ENCODE results near the gene IL3. TPM values are rescaled to one million over a fixed set of nuclear protein-coding genes. Genes with fewer than 3 reads are reported as not detected.

Gene IL3
- total RNA-seq, 1 donor from 2014 or later, result not detected

GRCh38 chr5:132049093-132049492 lies 11.4 kb upstream of the IL3 start:
- no peak for TF ChIP-seq CTCF (IDR thresholded peaks at IDR 0.05; ENCODE audit: partially characterized antibody, unreplicated experiment)
- peak; percentile 1 for DNase-seq
- Mint-ChIP-seq H3K27ac (ENCODE audit: unreplicated experiment) (no peak overlapping the region), H3K4me3 (ENCODE audit: unreplicated experiment) (no peak overlapping the region), H3K36me3 (ENCODE audit: unreplicated experiment) (no peaks in the 10 kb centered on the region), H3K4me1 (ENCODE audit: low read depth, unreplicated experiment) (peaks cover 12% of the 10 kb centered on the region), H3K9me3 (ENCODE audit: unreplicated experiment) (no peaks in the 10 kb centered on the region), H3K27me3 (ENCODE audit: unreplicated experiment) (peaks cover 11% of the 10 kb centered on the region)

GRCh38 chr5:132049559-132049958 lies 10.9 kb upstream of the IL3 start:
- no peak for TF ChIP-seq CTCF (IDR thresholded peaks at IDR 0.05; ENCODE audit: partially characterized antibody, unreplicated experiment)
- Mint-ChIP-seq H3K36me3 (ENCODE audit: unreplicated experiment) (no peaks in the 10 kb centered on the region), H3K9me3 (ENCODE audit: unreplicated experiment) (no peaks in the 10 kb centered on the region), H3K27me3 (ENCODE audit: unreplicated experiment) (peaks cover 11% of the 10 kb centered on the region), H3K4me1 (ENCODE audit: low read depth, unreplicated experiment) (peaks cover 12% of the 10 kb centered on the region), H3K27ac (ENCODE audit: unreplicated experiment) (no peak overlapping the region), H3K4me3 (ENCODE audit: unreplicated experiment) (no peak overlapping the region)
- DNase-seq, result peak; percentile 2

GRCh38 chr5:132050136-132050535 lies 10.3 kb upstream of the IL3 start:
- peak; percentile 8 for DNase-seq
- Mint-ChIP-seq H3K9me3 (ENCODE audit: unreplicated experiment) (no peaks in the 10 kb centered on the region), H3K4me3 (ENCODE audit: unreplicated experiment) (no peak overlapping the region), H3K27me3 (ENCODE audit: unreplicated experiment) (peaks cover 11% of the 10 kb centered on the region), H3K4me1 (ENCODE audit: low read depth, unreplicated experiment) (peaks cover 12% of the 10 kb centered on the region), H3K36me3 (ENCODE audit: unreplicated experiment) (no peaks in the 10 kb centered on the region), H3K27ac (ENCODE audit: unreplicated experiment) (no peak overlapping the region)
- no peak for TF ChIP-seq CTCF (IDR thresholded peaks at IDR 0.05; ENCODE audit: partially characterized antibody, unreplicated experiment)

GRCh38 chr5:132050661-132051552 lies 9.5 kb upstream of the IL3 start:
- Mint-ChIP-seq H3K36me3 (ENCODE audit: unreplicated experiment) (no peaks in the 10 kb centered on the region), H3K27me3 (ENCODE audit: unreplicated experiment) (peaks cover 11% of the 10 kb centered on the region), H3K9me3 (ENCODE audit: unreplicated experiment) (no peaks in the 10 kb centered on the region), H3K4me3 (ENCODE audit: unreplicated experiment) (peak overlapping the region; percentile 45), H3K27ac (ENCODE audit: unreplicated experiment) (peak overlapping the region; percentile 33), H3K4me1 (ENCODE audit: low read depth, unreplicated experiment) (peaks cover 12% of the 10 kb centered on the region)
- DNase-seq, result peak; percentile 34
- no peak for TF ChIP-seq CTCF (IDR thresholded peaks at IDR 0.05; ENCODE audit: partially characterized antibody, unreplicated experiment)

- no peak overlapping the region for H3K27ac Mint-ChIP-seq (ENCODE audit: unreplicated experiment)
These were observed 7.9 kb upstream of the IL3 start for GRCh38 chr5:132052520-132052919.

More at GRCh38 chr5:132052520-132052919, 7.9 kb upstream of the IL3 start:
- TF ChIP-seq CTCF (IDR thresholded peaks at IDR 0.05; ENCODE audit: partially characterized antibody, unreplicated experiment), result no peak
- Mint-ChIP-seq H3K27me3 (ENCODE audit: unreplicated experiment) (peaks cover 11% of the 10 kb centered on the region), H3K36me3 (ENCODE audit: unreplicated experiment) (no peaks in the 10 kb centered on the region), H3K9me3 (ENCODE audit: unreplicated experiment) (no peaks in the 10 kb centered on the region), H3K4me1 (ENCODE audit: low read depth, unreplicated experiment) (peaks cover 12% of the 10 kb centered on the region), H3K4me3 (ENCODE audit: unreplicated experiment) (no peak overlapping the region)
- DNase-seq, result peak; percentile 13

Data from glutamatergic neuron (in vitro differentiated cells).